K562 (cell line): Measurements from ENCODE around the gene FRMPD2. TPM values are rescaled to one million over a fixed set of nuclear protein-coding genes. Genes with fewer than 3 reads are reported as not detected.

Experiments used
- ATAC-seq: fragments of 200-7000 bp; cut with Tn5 transposase; 3 replicates; pipeline ENCODE4 v1.9.1; 2020; ENCODE audit warnings: moderate library complexity
- BruUV-seq: library from RNA; stranded (reverse); fragments of 400-500 nt; replicated peaks from 2 replicates; lab custom pipeline; 2021; lab: Mats Ljungman, UMichigan
- CTCF ChIA-PET: fragments of 300-600 bp; formaldehyde crosslinking; extraction: SDS; loops from one replicate; lab custom pipeline; 2021; ENCODE audit warnings: low intra/inter-chr PET ratio; lab: Yijun Ruan, JAX
- POLR2A ChIA-PET: fragments of 300-600, 350-650 bp; sonication (Branson Sonifier 250); formaldehyde crosslinking; extraction: SDS; loops from one replicate; lab custom pipeline; 2021; ENCODE audit warnings: antibody characterized with exemption, inconsistent platforms; lab: Yijun Ruan, JAX
- DNase-seq, 4 experiments: peaks; one replicate each; pipeline versions ENCODE4 v3.0.0 to v3.0.0-alpha.2; 2011 to 2018; ENCODE audit warnings: low spot score in 3 of 4, mixed read lengths in 3 of 4; ENCODE audit errors: extremely low read depth in 1 of 4
- FAIRE-seq: peaks from 2 replicates; lab custom pipeline; 2011; peaks lifted over from hg19 to GRCh38; lab: Jason Lieb, UNC
- H2AFZ ChIP-seq: 2 replicates; pipeline ENCODE4 v1.6.0; 2011; ENCODE audit warnings: low read depth, low read length, control low read depth, inconsistent platforms
- H3K27ac ChIP-seq: fragments of 200-600 bp; 3 replicates; pipeline ENCODE4 v1.8.0; 2011; ENCODE audit warnings: low read depth, mild to moderate bottlenecking, control low read depth, inconsistent platforms, low read length, moderate library complexity, mixed read lengths; ENCODE audit errors: extremely low read depth
- H3K27me3 ChIP-seq, 2 experiments: fragments of 300-600 bp in 1 of 2; 2 replicates in 1 of 2; 3 replicates in 1 of 2; pipeline versions ENCODE4 v1.6.0 to v1.8.0; 2011; ENCODE audit warnings: inconsistent platforms in 2 of 2, low read length in 2 of 2, mild to moderate bottlenecking in 1 of 2, mixed read lengths in 1 of 2, moderate library complexity in 1 of 2; ENCODE audit not compliant: control insufficient read depth in 2 of 2, insufficient read depth in 2 of 2
- H3K36me3 ChIP-seq: fragments of 300-600 bp; 3 replicates; pipeline ENCODE4 v1.8.0; 2011; ENCODE audit warnings: mild to moderate bottlenecking, low read length, inconsistent platforms; ENCODE audit not compliant: control insufficient read depth, insufficient read depth
- H3K4me1 ChIP-seq, 2 experiments: fragments of 200-600 bp in 1 of 2; replicated peaks in 1 of 2; 2 replicates in 1 of 2; 3 replicates in 1 of 2; pipeline versions ENCODE4 v1.5.1 to v1.8.0; 2011; ENCODE audit warnings: inconsistent platforms in 2 of 2, low read length in 2 of 2, mild to moderate bottlenecking in 1 of 2, mixed read lengths in 1 of 2, moderate library complexity in 1 of 2; ENCODE audit not compliant: control insufficient read depth in 2 of 2, insufficient read depth in 2 of 2
- H3K4me2 ChIP-seq: 2 replicates; pipeline ENCODE4 v1.6.1; 2011; ENCODE audit warnings: low read length, control low read depth, inconsistent platforms, mixed read lengths; ENCODE audit not compliant: insufficient read depth
- H3K4me3 ChIP-seq: fragments of 200-600 bp; sonication (generic), shearing (Covaris generic); 2 replicates; pipeline ENCODE4 v1.5.1; 2016; ENCODE audit warnings: control low read depth, inconsistent platforms
- H3K79me2 ChIP-seq: fragments of 200-600 bp; 3 replicates; pipeline ENCODE4 v1.8.0; 2011; ENCODE audit warnings: low read length, inconsistent platforms; ENCODE audit not compliant: control insufficient read depth, insufficient read depth
- H3K9ac ChIP-seq, 2 experiments: 2 replicates each; pipeline versions ENCODE4 v1.6.0 to v1.6.1; 2011; ENCODE audit warnings: low read depth in 2 of 2, low read length in 2 of 2, control low read depth in 1 of 2, inconsistent platforms in 1 of 2, mild to moderate bottlenecking in 1 of 2, mixed read lengths in 1 of 2; ENCODE audit not compliant: insufficient read depth in 1 of 2
- H3K9me1 ChIP-seq: one replicate; pipeline ENCODE4 v1.6.0; 2011; ENCODE audit warnings: inconsistent platforms, mild to moderate bottlenecking, low read length, moderate library complexity; ENCODE audit not compliant: control insufficient read depth, insufficient read depth
- H3K9me3 ChIP-seq: replicated peaks from 2 replicates; pipeline ENCODE4 v1.5.1; 2011; ENCODE audit warnings: low read depth, low read length, inconsistent platforms; ENCODE audit not compliant: control insufficient read depth, insufficient read depth
- H4K20me1 ChIP-seq: replicated peaks from 2 replicates; pipeline ENCODE4 v1.6.1; 2011; ENCODE audit warnings: low read length, inconsistent platforms, mixed read lengths; ENCODE audit not compliant: control insufficient read depth, insufficient read depth
- AFF4 ChIP-seq: sonication (generic); formaldehyde crosslinking; IDR thresholded peaks from 2 replicates; pipeline ENCODE4 v1.8.0; 2023; ENCODE audit warnings: mild to moderate bottlenecking, missing genetic modification reagents
- E2F4 ChIP-seq: sonication (generic); formaldehyde crosslinking; IDR thresholded peaks from 2 replicates; pipeline ENCODE4 v1.8.0; 2022; ENCODE audit warnings: mild to moderate bottlenecking, low read depth, missing genetic modification reagents
- ILK ChIP-seq: fragments of 450-650 bp; IDR thresholded peaks from 2 replicates; pipeline ENCODE4 v1.6.1; 2016; ENCODE audit warnings: missing genetic modification characterization, low read depth, mild to moderate bottlenecking, missing compliant biosample characterization, moderate library complexity, borderline replicate concordance
- MCM5 ChIP-seq: fragments of 450-650 bp; IDR thresholded peaks from 2 replicates; pipeline ENCODE4 v1.6.1; 2016; ENCODE audit warnings: low read depth
- POLR3G ChIP-seq: IDR thresholded peaks from 2 replicates; pipeline ENCODE4 v1.6.1; 2011; ENCODE audit not compliant: insufficient read length, insufficient replicate concordance; ENCODE audit errors: extremely low read depth
- RBFOX2 ChIP-seq: fragments of 200-400 bp; formaldehyde crosslinking; IDR thresholded peaks from 2 replicates; pipeline ENCODE4 v1.6.1; 2017; ENCODE audit warnings: low read depth, mild to moderate bottlenecking, low read length, moderate library complexity
- RBM25 ChIP-seq: fragments of 200-400 bp; formaldehyde crosslinking; IDR thresholded peaks from 2 replicates; pipeline ENCODE4 v1.6.1; 2018; ENCODE audit warnings: low read length, low read depth, moderate library complexity; ENCODE audit not compliant: severe bottlenecking
- ZBTB43 ChIP-seq: sonication (generic); formaldehyde crosslinking; IDR thresholded peaks from 2 replicates; pipeline ENCODE4 v1.8.0; 2023; ENCODE audit warnings: mild to moderate bottlenecking, missing genetic modification reagents
- ZNF830 ChIP-seq: fragments of 250-450 bp; sonication (Bioruptor Pico); IDR thresholded peaks from 2 replicates; pipeline ENCODE4 v1.5.0; 2021; ENCODE audit warnings: mild to moderate bottlenecking
- WGBS: fragments of 100-300 bp; shearing (Covaris generic); methylation state at CpG from one replicate; pipeline ENCODE4 v1.1.6; 2016; ENCODE audit warnings: low coverage, mixed read lengths; ENCODE audit not compliant: insufficient coverage; ENCODE audit errors: missing lambda C conversion rate; 5-methylcytosine and 5-hydroxymethylcytosine counted together
- in situ Hi-C: fragments of 300-500 bp; cut with MboI; formaldehyde crosslinking; loops from 4 replicates; pipeline ENCODE4 v1.15.0; 2018; ENCODE audit warnings: inconsistent platforms, mixed read lengths
- intact Hi-C: fragments of 100-400 bp; cut with micrococcal nuclease; formaldehyde crosslinking; loops from 2 replicates; pipeline ENCODE4 v1.14.2; 2022
- polyA plus RNA-seq, 8 experiments: library from polyadenylated mRNA; depleted of rRNA in 4 of 8; stranded (reverse) in 5 of 8; unstranded in 3 of 8; fragments of >200 nt; fragmentation: Nextera tagmentation in 2 of 8; fragmentation: Illumina TruSeq in 1 of 8; extraction: Ambion mirVana in 2 of 8; extraction: Trizol in 1 of 8; gene quantifications; 2 replicates each; pipeline versions ENCODE4 v1.2.1 to v1.2.3, GENCODE V29; 2011 to 2014; ENCODE audit warnings: inconsistent platforms in 1 of 8, missing spikeins in 1 of 8
- total RNA-seq, 7 experiments: library from RNA; depleted of rRNA in 6 of 7; stranded (reverse); fragments of >200 nt in 6 of 7; fragmentation: Illumina TruSeq in 2 of 7; extraction: Trizol in 2 of 7; gene quantifications; 2 replicates each; pipeline versions ENCODE4 v1.2.1 to v1.2.3, GENCODE V29; 2011 to 2021; ENCODE audit warnings: low replicate concordance in 1 of 7

The FRMPD2 gene
- total and polyA plus RNA-seq, 9 of the 15 experiments (the other 6 are each of a cell fraction or from before 2014, with no cell fraction given) = 0.12 to 0.95 (median 0.33) TPM

GRCh38 chr10:48195803-48196202 lies 78.7 kb downstream of the FRMPD2 start:
- H4K20me1 ChIP-seq = no peaks in the 10 kb centered on the region
- peaks cover 4 to 38% of the 10 kb centered on the region in 2 experiments; a peak in 3 of 5 replicates for H3K27me3 ChIP-seq
- no peak overlapping the region for H3K4me2 ChIP-seq
- H2AFZ ChIP-seq = no peak overlapping the region
- TF ChIP-seq ILK (tag) = no peak
- no peak overlapping the region for H3K4me3 ChIP-seq
- POLR2A ChIA-PET = interaction anchor here (0.5 to 1.0 kb wide), 3 partner anchors 9 to 1164 kb away, joined by 3 read pairs; no protein-coding TSS in a partner anchor
- no peaks in the 10 kb centered on the region for H3K79me2 ChIP-seq
- H3K36me3 ChIP-seq = no peaks in the 10 kb centered on the region
- no TSS peak for BruUV-seq
- H3K9ac ChIP-seq = no peak overlapping the region
- H3K9me1 ChIP-seq = no peaks in the 10 kb centered on the region
- 0% methylated on average over 2 of the region's 2 CpGs for WGBS
- DNase-seq (no peak), ATAC-seq (no peak), FAIRE-seq (no peak)
- in situ Hi-C loops = no loop called here
- no peak overlapping the region for H3K27ac ChIP-seq
- CTCF ChIA-PET = no interaction called here
- no peaks in the 10 kb centered on the region for H3K4me1 ChIP-seq
- intact Hi-C loops = no loop called here
- H3K9me3 ChIP-seq = no peaks in the 10 kb centered on the region

- 0% methylated on average over 1 of the region's 1 CpG for WGBS
- no peak for ATAC-seq
- no peak overlapping the region for H3K4me3 ChIP-seq
- TF ChIP-seq RBM25 (no peak), POLR3G (no peak), E2F4 (CRISPR knock-in tag) (no peak), AFF4 (no peak), ZNF830 (no peak), MCM5 (no peak), RBFOX2 (no peak), ZBTB43 (CRISPR knock-in tag) (no peak)
These were observed 79.7 kb downstream of the FRMPD2 start for GRCh38 chr10:48194830-48195229.

More at GRCh38 chr10:48194830-48195229, 79.7 kb downstream of the FRMPD2 start:
- Histone ChIP-seq H2AFZ (no peak overlapping the region), H3K27ac (no peak overlapping the region), H3K9me3 (no peaks in the 10 kb centered on the region), H4K20me1 (no peaks in the 10 kb centered on the region), H3K4me2 (no peak overlapping the region), H3K9ac (no peak overlapping the region), H3K9me1 (no peaks in the 10 kb centered on the region), H3K27me3 (peaks cover 4 to 45% of the 10 kb centered on the region in 2 experiments; a peak in 4 of 5 replicates), H3K79me2 (no peaks in the 10 kb centered on the region), H3K36me3 (no peaks in the 10 kb centered on the region), H3K4me1 (no peaks in the 10 kb centered on the region)
- DNase-seq (no peak), FAIRE-seq (no peak)
- ChIA-PET CTCF (no interaction called here), POLR2A (interaction anchor here (0.6 kb wide), 1 partner anchor 318 kb away, joined by 5 read pairs; no protein-coding TSS in a partner anchor)
- in situ Hi-C loops = no loop called here
- BruUV-seq = no TSS peak
- intact Hi-C loops = no loop called here
